T-helper 1 cell treated with Interleukin-12 subunit alpha and Interleukin-12 subunit beta and Interleukin-4 antibody, amounts not matched to agents 30 μg/mL and 1 μg/mL, for 36 hours (primary cell): ENCODE measurements around the gene MAP7D1.
"Not testable (repeated sequence)": the region's sequence is repeated elsewhere in the genome, so short reads cannot be mapped to it uniquely, and the experiment has no call there.

ENCODE experiments used
- H3K27ac Mint-ChIP-seq: one replicate; pipeline ENCODE4 v1.8.0; 2021; ENCODE audit warnings: mild to moderate bottlenecking, mixed read lengths
- H3K27me3 Mint-ChIP-seq: one replicate; pipeline ENCODE4 v1.8.0; 2021; ENCODE audit warnings: low read depth, mixed read lengths
- H3K36me3 Mint-ChIP-seq: one replicate; pipeline ENCODE4 v1.8.0; 2021; ENCODE audit warnings: low read depth, mixed read lengths
- H3K4me1 Mint-ChIP-seq: one replicate; pipeline ENCODE4 v1.8.0; 2021; ENCODE audit warnings: low read depth, mixed read lengths
- H3K4me3 Mint-ChIP-seq: one replicate; pipeline ENCODE4 v1.8.0; 2021; ENCODE audit warnings: mild to moderate bottlenecking, moderate library complexity, mixed read lengths
- H3K9me3 Mint-ChIP-seq: one replicate; pipeline ENCODE4 v1.8.0; 2021; ENCODE audit warnings: mixed read lengths

Gene MAP7D1

DNA sequence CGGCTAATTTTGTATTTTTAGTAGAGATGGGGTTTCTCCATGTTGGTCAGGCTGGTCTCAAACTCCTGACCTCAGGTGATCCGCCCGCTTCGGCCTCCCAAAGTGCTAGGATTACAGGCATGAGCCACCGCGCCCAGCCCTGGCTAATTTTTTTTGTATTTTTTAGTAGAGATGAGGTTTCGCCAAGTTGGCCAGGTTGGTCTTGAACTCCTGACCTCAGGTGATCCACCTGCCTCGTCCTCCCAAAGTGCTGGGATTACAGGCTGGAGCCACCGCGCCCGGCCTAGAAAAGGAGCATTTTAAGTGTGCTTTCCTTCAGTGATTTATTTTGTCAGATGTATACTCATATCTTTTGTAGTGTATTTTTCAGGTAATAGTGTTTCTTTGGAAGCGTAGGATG, 74.3 kb downstream of the MAP7D1 start:
- not testable (repeated sequence) for H3K27me3 Mint-ChIP-seq, H3K9me3 Mint-ChIP-seq, H3K4me3 Mint-ChIP-seq, H3K27ac Mint-ChIP-seq
- Mint-ChIP-seq H3K36me3 (peaks cover 25% of the 10 kb centered on the region), H3K4me1 (peaks cover 24% of the 10 kb centered on the region)
